H1 (cell line): ENCODE data around the gene THUMPD3. TPM values are rescaled to one million over a fixed set of nuclear protein-coding genes. Genes with fewer than 3 reads are reported as not detected.

ENCODE experiments used
- CTCF ChIA-PET: fragments of 300-600 bp; sonication (Branson Sonifier 250); formaldehyde crosslinking; loops from one replicate; lab custom pipeline; 2021; ENCODE audit not compliant: partially characterized antibody; lab: Charles Lee
- POLR2A ChIA-PET: fragments of 300-600 bp; sonication (Branson Sonifier 250); formaldehyde crosslinking; loops from one replicate; lab custom pipeline; 2021; ENCODE audit warnings: inconsistent platforms; ENCODE audit not compliant: partially characterized antibody; lab: Charles Lee
- DNase-seq, 2 experiments: peaks; one replicate each; pipeline versions ENCODE4 v3.0.0 to v3.0.0-alpha.2; 2010 to 2022; ENCODE audit warnings: low spot score in 2 of 2, low read depth in 1 of 2, mixed read lengths in 1 of 2
- FAIRE-seq: peaks from 2 replicates; lab custom pipeline; 2011; peaks lifted over from hg19 to GRCh38; lab: Jason Lieb, UNC
- H2AFZ ChIP-seq: 2 replicates; pipeline ENCODE4 v1.8.1; 2012; ENCODE audit warnings: low read length, inconsistent platforms
- H2AK5ac ChIP-seq: 2 replicates; pipeline ENCODE4 v1.6.1; 2013; ENCODE audit warnings: low read depth, low read length
- H2BK120ac ChIP-seq: replicated peaks from 2 replicates; pipeline ENCODE3; 2013; ENCODE audit warnings: low read depth, low read length, inconsistent platforms
- H2BK12ac ChIP-seq: 2 replicates; pipeline ENCODE4 v1.6.1; 2013; ENCODE audit warnings: low read depth, low read length
- H2BK15ac ChIP-seq: 2 replicates; pipeline ENCODE4 v1.6.1; 2013; ENCODE audit warnings: low read length
- H2BK20ac ChIP-seq: 2 replicates; pipeline ENCODE4 v1.6.1; 2013; ENCODE audit warnings: low read length
- H2BK5ac ChIP-seq: 2 replicates; pipeline ENCODE4 v1.6.1; 2013; ENCODE audit warnings: low read depth, low read length
- H3K14ac ChIP-seq: 2 replicates; pipeline ENCODE4 v1.6.1; 2013; ENCODE audit warnings: inconsistent platforms; ENCODE audit not compliant: insufficient read length
- H3K18ac ChIP-seq: 2 replicates; pipeline ENCODE4 v1.6.1; 2013; ENCODE audit warnings: low read length; ENCODE audit errors: extremely low read depth
- H3K23ac ChIP-seq: 2 replicates; pipeline ENCODE4 v1.6.1; 2013; ENCODE audit warnings: inconsistent platforms; ENCODE audit not compliant: insufficient read length
- H3K23me2 ChIP-seq: 2 replicates; pipeline ENCODE4 v1.6.1; 2013; ENCODE audit warnings: low read depth, low read length
- H3K27ac ChIP-seq: 2 replicates; pipeline ENCODE4 v1.6.1; 2011; ENCODE audit warnings: low read depth, low read length, inconsistent platforms
- H3K27me3 ChIP-seq, 4 experiments: replicated peaks in 1 of 4; 1 replicate in 1 of 4; 2 replicates in 3 of 4; pipeline versions ENCODE4 v1.6.1 to v1.8.1; 2011 to 2013; ENCODE audit warnings: low read length in 3 of 4, mild to moderate bottlenecking in 3 of 4, inconsistent platforms in 2 of 4, mixed read lengths in 2 of 4, moderate library complexity in 1 of 4; ENCODE audit not compliant: control insufficient read depth in 3 of 4, insufficient read depth in 3 of 4; ENCODE audit errors: extremely low read depth in 1 of 4
- H3K36me3 ChIP-seq, 4 experiments: 2 replicates each; pipeline versions ENCODE4 v1.6.1 to v1.8.1; 2011 to 2013; ENCODE audit warnings: mild to moderate bottlenecking in 4 of 4, low read length in 3 of 4, moderate library complexity in 2 of 4, control low read depth in 1 of 4, inconsistent platforms in 1 of 4; ENCODE audit not compliant: insufficient read depth in 4 of 4, control insufficient read depth in 2 of 4
- H3K4ac ChIP-seq: replicated peaks from 2 replicates; pipeline ENCODE3; 2013; ENCODE audit warnings: low read length, low read depth, mixed read lengths, inconsistent platforms; ENCODE audit not compliant: insufficient read length
- H3K4me1 ChIP-seq, 4 experiments: replicated peaks in 1 of 4; 1 replicate in 1 of 4; 2 replicates in 3 of 4; pipeline versions ENCODE4 v1.6.1 to v1.8.1; 2011 to 2013; ENCODE audit warnings: low read length in 3 of 4, inconsistent platforms in 2 of 4, mixed read lengths in 1 of 4; ENCODE audit not compliant: insufficient read depth in 4 of 4, control insufficient read depth in 3 of 4
- H3K4me2 ChIP-seq, 2 experiments: 2 replicates each; pipeline versions ENCODE4 v1.6.1 to v1.8.1; 2011 to 2013; ENCODE audit warnings: low read depth in 2 of 2, low read length in 2 of 2, control low read depth in 1 of 2, inconsistent platforms in 1 of 2, mild to moderate bottlenecking in 1 of 2; ENCODE audit not compliant: insufficient read depth in 1 of 2
- H3K4me3 ChIP-seq, 4 experiments: fragments of 200-600, 300-600 bp in 1 of 4; sonication (generic), shearing (Covaris generic), sonication (Bioruptor Twin) in 1 of 4; 2 replicates each; pipeline versions ENCODE4 v1.5.1 to v1.8.1; 2011 to 2016; ENCODE audit warnings: low read length in 4 of 4, low read depth in 3 of 4, control low read depth in 2 of 4, inconsistent platforms in 2 of 4, mild to moderate bottlenecking in 2 of 4, mixed read lengths in 1 of 4, moderate library complexity in 1 of 4; ENCODE audit not compliant: insufficient read depth in 2 of 4; ENCODE audit errors: extremely low read depth in 1 of 4
- H3K56ac ChIP-seq: replicated peaks from 2 replicates; pipeline ENCODE3; 2013; ENCODE audit warnings: low read depth, mild to moderate bottlenecking, mixed read lengths, low read length, inconsistent platforms; ENCODE audit not compliant: insufficient read length
- H3K79me1 ChIP-seq: 2 replicates; pipeline ENCODE4 v1.6.1; 2013; ENCODE audit warnings: low read depth, low read length, control low read depth
- H3K79me2 ChIP-seq, 2 experiments: 2 replicates each; pipeline versions ENCODE4 v1.6.1 to v1.8.1; 2012 to 2013; ENCODE audit warnings: low read length in 2 of 2, mild to moderate bottlenecking in 2 of 2, inconsistent platforms in 1 of 2; ENCODE audit not compliant: insufficient read depth in 2 of 2, control insufficient read depth in 1 of 2
- H3K9ac ChIP-seq, 4 experiments: replicated peaks in 1 of 4; 1 replicate in 1 of 4; 2 replicates in 3 of 4; pipeline versions ENCODE4 v1.6.1 to v1.8.1; 2011 to 2013; ENCODE audit warnings: low read depth in 3 of 4, low read length in 3 of 4, control low read depth in 2 of 4, mild to moderate bottlenecking in 2 of 4, moderate library complexity in 2 of 4, inconsistent platforms in 1 of 4; ENCODE audit errors: extremely low read depth in 1 of 4
- H3K9me3 ChIP-seq, 2 experiments: 2 replicates each; pipeline versions ENCODE4 v1.6.1 to v1.8.1; 2012 to 2013; ENCODE audit warnings: mild to moderate bottlenecking in 2 of 2, moderate library complexity in 2 of 2, control low read depth in 1 of 2, inconsistent platforms in 1 of 2, low read depth in 1 of 2, low read length in 1 of 2, mixed read lengths in 1 of 2; ENCODE audit not compliant: insufficient read depth in 2 of 2
- H4K20me1 ChIP-seq, 2 experiments: replicated peaks in 1 of 2; 2 replicates each; pipeline versions ENCODE3 to v1.8.1; 2011 to 2013; ENCODE audit warnings: inconsistent platforms in 2 of 2, low read length in 2 of 2, mild to moderate bottlenecking in 1 of 2; ENCODE audit not compliant: insufficient read depth in 2 of 2, control insufficient read depth in 1 of 2
- H4K5ac ChIP-seq: 2 replicates; pipeline ENCODE4 v1.6.1; 2013; ENCODE audit warnings: low read length, low read depth, mixed read lengths, inconsistent platforms; ENCODE audit not compliant: insufficient read length
- H4K8ac ChIP-seq: 2 replicates; pipeline ENCODE4 v1.8.0; 2013; ENCODE audit warnings: mild to moderate bottlenecking, moderate library complexity, low read length, inconsistent platforms; ENCODE audit not compliant: insufficient read depth; ENCODE audit errors: extremely low read depth
- H4K91ac ChIP-seq: replicated peaks from 2 replicates; pipeline ENCODE3; 2013; ENCODE audit warnings: low read length, mixed read lengths, inconsistent platforms; ENCODE audit not compliant: insufficient read length
- E2F6 ChIP-seq: IDR thresholded peaks from 2 replicates; pipeline ENCODE4 v1.6.1; 2012; ENCODE audit warnings: inconsistent platforms
- WGBS, 2 experiments: shearing (Covaris generic) in 1 of 2; methylation state at CpG; one replicate each; pipeline versions ENCODE4 v1.1.6 to v1.1.7; 2013 to 2015; ENCODE audit warnings: low lambda C conversion rate in 2 of 2, mixed read lengths in 2 of 2, inconsistent platforms in 1 of 2, low coverage in 1 of 2, missing lambda C conversion rate in 1 of 2; ENCODE audit not compliant: insufficient replicate concordance in 2 of 2, insufficient coverage in 1 of 2, insufficient read length in 1 of 2; ENCODE audit errors: extremely low coverage in 1 of 2, missing lambda C conversion rate in 1 of 2; 5-methylcytosine and 5-hydroxymethylcytosine counted together
- polyA plus RNA-seq, 7 experiments: library from polyadenylated mRNA; depleted of rRNA in 3 of 7; stranded (reverse) in 5 of 7; unstranded in 2 of 7; fragments of >200 nt in 5 of 7; fragments of 200-250 nt in 2 of 7; gene quantifications; 1 replicate in 5 of 7; 2 replicates in 1 of 7; 4 replicates in 1 of 7; pipeline versions ENCODE4 v1.2.1 to v1.2.3, GENCODE V29; 2011 to 2013; ENCODE audit warnings: missing spikeins in 2 of 7, mixed read lengths in 2 of 7
- total RNA-seq: library from RNA; stranded (reverse); fragmentation: NEBNext Ultra II Directional; extraction: Animal tissue kit (Norgen Biotek cat#: 25700); gene quantifications from 2 replicates; pipeline ENCODE4 v1.2.1, GENCODE V29; 2021

Gene THUMPD3
- total and polyA plus RNA-seq, 2 of the 8 experiments (the other 6 are each of a cell fraction or from before 2014, with no cell fraction given): 26.7 to 68.9 TPM

- H3K79me2 ChIP-seq: no peaks in the 10 kb centered on the region
- H2BK15ac ChIP-seq: no peak overlapping the region
- H3K4me2 ChIP-seq: no peak overlapping the region
- peaks cover 14 to 16% of the 10 kb centered on the region in 2 experiments; a peak in 3 of 4 replicates for H3K9me3 ChIP-seq
- no peak overlapping the region for H2BK5ac ChIP-seq
- DNase-seq (no peak), FAIRE-seq (no peak)
- H3K56ac ChIP-seq: no peak overlapping the region
- H3K4ac ChIP-seq: no peak overlapping the region
- ChIA-PET CTCF (interaction anchor here (1.2 to 3.2 kb wide), 3 partner anchors 21 to 345 kb away, joined by 3 to 12 read pairs (median 3); no protein-coding TSS in a partner anchor), POLR2A (interaction anchor here (1.1 kb wide), 1 partner anchor 20 kb away, joined by 4 read pairs; no protein-coding TSS in a partner anchor)
- no peak overlapping the region for H2AFZ ChIP-seq
- no peak overlapping the region for H4K8ac ChIP-seq
- H3K27ac ChIP-seq: no peak overlapping the region
- H2BK12ac ChIP-seq: no peak overlapping the region
- H3K18ac ChIP-seq: no peak overlapping the region
- H3K14ac ChIP-seq: no peak overlapping the region
- H3K79me1 ChIP-seq: no peaks in the 10 kb centered on the region
- H3K4me1 ChIP-seq: peaks cover 0 to 2% (median 0%) of the 10 kb centered on the region in 4 experiments; a peak in 1 of 7 replicates
- no peak overlapping the region for H4K91ac ChIP-seq
- H3K23ac ChIP-seq: no peak overlapping the region
- no peak overlapping the region for H2BK20ac ChIP-seq
- H3K23me2 ChIP-seq: no peaks in the 10 kb centered on the region; the same call in 1 of the 2 replicates
- no peaks in the 10 kb centered on the region; a peak in 2 of 8 replicates for H3K36me3 ChIP-seq
- H2BK120ac ChIP-seq: no peak overlapping the region
- H3K4me3 ChIP-seq: no peak overlapping the region
- no peak overlapping the region for H2AK5ac ChIP-seq
- WGBS, 2 experiments: 91% methylated on average over 6 of the region's 6 CpGs; no CpG with 5 or more reads in 1 of the 2 experiments
- no peaks in the 10 kb centered on the region for H3K27me3 ChIP-seq
- no peak overlapping the region for H3K9ac ChIP-seq
- no peak overlapping the region for H4K5ac ChIP-seq
- H4K20me1 ChIP-seq: no peaks in the 10 kb centered on the region
- TF ChIP-seq E2F6: no peak
These were observed 30.4 kb upstream of the THUMPD3 start for GRCh38 chr3:9332250-9333030.
